Sigmoid colon (tissue), 3 donors: ENCODE measurements around the gene QPCTL.

ENCODE experiments used
- CTCF ChIP-seq, 4 experiments: fragments of 450-650 bp in 3 of 4; fragments of 200-600 bp in 1 of 4; IDR thresholded peaks; one replicate each; pipeline ENCODE4 v1.5.1; 2016 to 2019; ENCODE audit warnings: antibody characterized with exemption in 4 of 4, mild to moderate bottlenecking in 3 of 4, moderate library complexity in 2 of 4
- POLR2A ChIP-seq, 2 donors: fragments of 450-650 bp; IDR thresholded peaks; one replicate each; pipeline ENCODE4 v1.6.1; 2016; ENCODE audit warnings: antibody characterized with exemption in 2 of 2, mild to moderate bottlenecking in 2 of 2, moderate library complexity in 2 of 2

- TF ChIP-seq POLR2A (IDR thresholded peaks at IDR 0.05): no peak
- TF ChIP-seq CTCF (IDR thresholded peaks at IDR 0.05): peak; percentile 89 to 99 (median 98)
These were observed 49.2 kb upstream of the QPCTL start for GRCh38 chr19:45643024-45643926.
